ENCODE data around the gene MCM9. TPM values are rescaled to one million over a fixed set of nuclear protein-coding genes. Genes with fewer than 3 reads are reported as not detected.

Gene MCM9
- total and polyA plus RNA-seq, 2 of the 13 experiments (the other 11 are each of a cell fraction or from before 2014, with no cell fraction given) = 3.8 to 17.2 TPM

DNA sequence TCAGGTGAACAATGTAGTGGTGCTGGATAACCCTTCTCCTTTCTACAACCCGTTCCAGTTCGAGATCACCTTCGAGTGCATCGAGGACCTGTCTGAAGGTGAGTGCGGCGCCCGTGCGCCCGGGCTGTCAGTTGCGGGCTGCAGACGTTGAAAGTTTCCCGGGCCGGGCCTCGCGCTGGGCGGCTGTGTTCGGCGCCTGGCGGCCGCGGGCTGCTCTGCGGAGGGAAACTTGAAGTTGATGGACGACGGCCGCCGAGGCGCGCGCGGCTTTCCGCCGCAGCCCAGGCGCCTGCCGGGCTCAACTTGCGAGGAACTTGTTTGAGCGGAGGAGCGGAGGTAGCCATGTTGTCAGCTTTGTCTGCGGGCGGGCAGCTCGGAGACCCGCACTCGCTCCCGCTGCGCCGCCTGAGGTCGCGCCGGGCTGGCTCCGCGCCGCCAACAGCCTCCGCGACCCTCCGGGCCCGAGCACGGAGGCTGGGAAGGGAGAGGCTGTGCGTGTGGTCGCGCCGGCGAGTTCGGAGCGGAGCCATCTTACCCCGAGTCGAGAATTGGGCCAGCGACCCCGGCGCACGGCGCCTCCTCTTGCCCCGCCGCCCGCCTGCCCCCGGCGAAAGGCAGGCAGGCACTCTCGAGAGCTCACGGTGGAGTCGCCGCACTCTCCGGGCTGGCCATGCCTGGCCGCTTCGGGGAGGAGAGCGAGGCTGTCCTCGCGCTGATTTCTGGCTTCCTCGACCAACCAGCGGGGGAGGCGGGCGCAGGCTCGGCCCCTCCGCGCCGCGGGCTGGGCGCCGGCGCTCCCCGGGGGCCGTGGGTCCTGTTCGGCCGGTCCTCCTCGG lies 40.3 kb downstream of the MCM9 start (continued):
- TF ChIP-seq TMF1 (CRISPR knock-in tag; IDR thresholded peaks at IDR 0.05; ENCODE audit: low read depth) (no peak; the same call in none of the 2 replicates), GATA4 (IDR thresholded peaks at IDR 0.05; ENCODE audit: borderline replicate concordance, low read depth) (no peak), ARNT (IDR thresholded peaks at IDR 0.05) (no peak)
- TF ChIP-seq, protein P1, sequence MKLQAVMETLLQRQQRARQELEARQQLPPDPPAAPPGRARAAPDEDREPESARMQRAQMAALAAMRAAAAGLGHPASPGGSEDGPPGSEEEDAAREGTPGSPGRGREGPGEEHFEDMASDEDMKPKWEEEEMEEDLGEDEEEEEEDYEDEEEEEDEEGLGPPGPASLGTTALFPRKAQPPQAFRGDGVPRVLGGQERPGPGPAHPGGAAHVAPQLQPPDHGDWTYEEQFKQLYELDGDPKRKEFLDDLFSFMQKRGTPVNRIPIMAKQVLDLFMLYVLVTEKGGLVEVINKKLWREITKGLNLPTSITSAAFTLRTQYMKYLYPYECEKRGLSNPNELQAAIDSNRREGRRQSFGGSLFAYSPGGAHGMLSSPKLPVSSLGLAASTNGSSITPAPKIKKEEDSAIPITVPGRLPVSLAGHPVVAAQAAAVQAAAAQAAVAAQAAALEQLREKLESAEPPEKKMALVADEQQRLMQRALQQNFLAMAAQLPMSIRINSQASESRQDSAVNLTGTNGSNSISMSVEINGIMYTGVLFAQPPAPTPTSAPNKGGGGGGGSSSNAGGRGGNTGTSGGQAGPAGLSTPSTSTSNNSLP (IDR thresholded peaks at IDR 0.05; ENCODE audit: low read depth, low read length) = no peak
- TF ChIP-seq, protein P2, sequence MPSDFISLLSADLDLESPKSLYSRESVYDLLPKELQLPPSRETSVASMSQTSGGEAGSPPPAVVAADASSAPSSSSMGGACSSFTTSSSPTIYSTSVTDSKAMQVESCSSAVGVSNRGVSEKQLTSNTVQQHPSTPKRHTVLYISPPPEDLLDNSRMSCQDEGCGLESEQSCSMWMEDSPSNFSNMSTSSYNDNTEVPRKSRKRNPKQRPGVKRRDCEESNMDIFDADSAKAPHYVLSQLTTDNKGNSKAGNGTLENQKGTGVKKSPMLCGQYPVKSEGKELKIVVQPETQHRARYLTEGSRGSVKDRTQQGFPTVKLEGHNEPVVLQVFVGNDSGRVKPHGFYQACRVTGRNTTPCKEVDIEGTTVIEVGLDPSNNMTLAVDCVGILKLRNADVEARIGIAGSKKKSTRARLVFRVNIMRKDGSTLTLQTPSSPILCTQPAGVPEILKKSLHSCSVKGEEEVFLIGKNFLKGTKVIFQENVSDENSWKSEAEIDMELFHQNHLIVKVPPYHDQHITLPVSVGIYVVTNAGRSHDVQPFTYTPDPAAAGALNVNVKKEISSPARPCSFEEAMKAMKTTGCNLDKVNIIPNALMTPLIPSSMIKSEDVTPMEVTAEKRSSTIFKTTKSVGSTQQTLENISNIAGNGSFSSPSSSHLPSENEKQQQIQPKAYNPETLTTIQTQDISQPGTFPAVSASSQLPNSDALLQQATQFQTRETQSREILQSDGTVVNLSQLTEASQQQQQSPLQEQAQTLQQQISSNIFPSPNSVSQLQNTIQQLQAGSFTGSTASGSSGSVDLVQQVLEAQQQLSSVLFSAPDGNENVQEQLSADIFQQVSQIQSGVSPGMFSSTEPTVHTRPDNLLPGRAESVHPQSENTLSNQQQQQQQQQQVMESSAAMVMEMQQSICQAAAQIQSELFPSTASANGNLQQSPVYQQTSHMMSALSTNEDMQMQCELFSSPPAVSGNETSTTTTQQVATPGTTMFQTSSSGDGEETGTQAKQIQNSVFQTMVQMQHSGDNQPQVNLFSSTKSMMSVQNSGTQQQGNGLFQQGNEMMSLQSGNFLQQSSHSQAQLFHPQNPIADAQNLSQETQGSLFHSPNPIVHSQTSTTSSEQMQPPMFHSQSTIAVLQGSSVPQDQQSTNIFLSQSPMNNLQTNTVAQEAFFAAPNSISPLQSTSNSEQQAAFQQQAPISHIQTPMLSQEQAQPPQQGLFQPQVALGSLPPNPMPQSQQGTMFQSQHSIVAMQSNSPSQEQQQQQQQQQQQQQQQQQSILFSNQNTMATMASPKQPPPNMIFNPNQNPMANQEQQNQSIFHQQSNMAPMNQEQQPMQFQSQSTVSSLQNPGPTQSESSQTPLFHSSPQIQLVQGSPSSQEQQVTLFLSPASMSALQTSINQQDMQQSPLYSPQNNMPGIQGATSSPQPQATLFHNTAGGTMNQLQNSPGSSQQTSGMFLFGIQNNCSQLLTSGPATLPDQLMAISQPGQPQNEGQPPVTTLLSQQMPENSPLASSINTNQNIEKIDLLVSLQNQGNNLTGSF (CRISPR knock-in tag; IDR thresholded peaks at IDR 0.05) = no peak
- TF ChIP-seq, protein P3, sequence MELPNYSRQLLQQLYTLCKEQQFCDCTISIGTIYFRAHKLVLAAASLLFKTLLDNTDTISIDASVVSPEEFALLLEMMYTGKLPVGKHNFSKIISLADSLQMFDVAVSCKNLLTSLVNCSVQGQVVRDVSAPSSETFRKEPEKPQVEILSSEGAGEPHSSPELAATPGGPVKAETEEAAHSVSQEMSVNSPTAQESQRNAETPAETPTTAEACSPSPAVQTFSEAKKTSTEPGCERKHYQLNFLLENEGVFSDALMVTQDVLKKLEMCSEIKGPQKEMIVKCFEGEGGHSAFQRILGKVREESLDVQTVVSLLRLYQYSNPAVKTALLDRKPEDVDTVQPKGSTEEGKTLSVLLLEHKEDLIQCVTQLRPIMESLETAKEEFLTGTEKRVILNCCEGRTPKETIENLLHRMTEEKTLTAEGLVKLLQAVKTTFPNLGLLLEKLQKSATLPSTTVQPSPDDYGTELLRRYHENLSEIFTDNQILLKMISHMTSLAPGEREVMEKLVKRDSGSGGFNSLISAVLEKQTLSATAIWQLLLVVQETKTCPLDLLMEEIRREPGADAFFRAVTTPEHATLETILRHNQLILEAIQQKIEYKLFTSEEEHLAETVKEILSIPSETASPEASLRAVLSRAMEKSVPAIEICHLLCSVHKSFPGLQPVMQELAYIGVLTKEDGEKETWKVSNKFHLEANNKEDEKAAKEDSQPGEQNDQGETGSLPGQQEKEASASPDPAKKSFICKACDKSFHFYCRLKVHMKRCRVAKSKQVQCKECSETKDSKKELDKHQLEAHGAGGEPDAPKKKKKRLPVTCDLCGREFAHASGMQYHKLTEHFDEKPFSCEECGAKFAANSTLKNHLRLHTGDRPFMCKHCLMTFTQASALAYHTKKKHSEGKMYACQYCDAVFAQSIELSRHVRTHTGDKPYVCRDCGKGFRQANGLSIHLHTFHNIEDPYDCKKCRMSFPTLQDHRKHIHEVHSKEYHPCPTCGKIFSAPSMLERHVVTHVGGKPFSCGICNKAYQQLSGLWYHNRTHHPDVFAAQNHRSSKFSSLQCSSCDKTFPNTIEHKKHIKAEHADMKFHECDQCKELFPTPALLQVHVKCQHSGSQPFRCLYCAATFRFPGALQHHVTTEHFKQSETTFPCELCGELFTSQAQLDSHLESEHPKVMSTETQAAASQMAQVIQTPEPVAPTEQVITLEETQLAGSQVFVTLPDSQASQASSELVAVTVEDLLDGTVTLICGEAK (IDR thresholded peaks at IDR 0.05) = no peak
- TF ChIP-seq, protein P3 (CRISPR knock-in tag; IDR thresholded peaks at IDR 0.05) = 0 out of 2 replicates have a peak, but pooled peaks have one; percentile 51
- TF ChIP-seq, protein P4, sequence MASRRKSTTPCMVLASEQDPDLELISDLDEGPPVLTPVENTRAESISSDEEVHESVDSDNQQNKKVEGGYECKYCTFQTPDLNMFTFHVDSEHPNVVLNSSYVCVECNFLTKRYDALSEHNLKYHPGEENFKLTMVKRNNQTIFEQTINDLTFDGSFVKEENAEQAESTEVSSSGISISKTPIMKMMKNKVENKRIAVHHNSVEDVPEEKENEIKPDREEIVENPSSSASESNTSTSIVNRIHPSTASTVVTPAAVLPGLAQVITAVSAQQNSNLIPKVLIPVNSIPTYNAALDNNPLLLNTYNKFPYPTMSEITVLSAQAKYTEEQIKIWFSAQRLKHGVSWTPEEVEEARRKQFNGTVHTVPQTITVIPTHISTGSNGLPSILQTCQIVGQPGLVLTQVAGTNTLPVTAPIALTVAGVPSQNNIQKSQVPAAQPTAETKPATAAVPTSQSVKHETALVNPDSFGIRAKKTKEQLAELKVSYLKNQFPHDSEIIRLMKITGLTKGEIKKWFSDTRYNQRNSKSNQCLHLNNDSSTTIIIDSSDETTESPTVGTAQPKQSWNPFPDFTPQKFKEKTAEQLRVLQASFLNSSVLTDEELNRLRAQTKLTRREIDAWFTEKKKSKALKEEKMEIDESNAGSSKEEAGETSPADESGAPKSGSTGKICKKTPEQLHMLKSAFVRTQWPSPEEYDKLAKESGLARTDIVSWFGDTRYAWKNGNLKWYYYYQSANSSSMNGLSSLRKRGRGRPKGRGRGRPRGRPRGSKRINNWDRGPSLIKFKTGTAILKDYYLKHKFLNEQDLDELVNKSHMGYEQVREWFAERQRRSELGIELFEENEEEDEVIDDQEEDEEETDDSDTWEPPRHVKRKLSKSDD (CRISPR knock-in tag; IDR thresholded peaks at IDR 0.05; ENCODE audit: low read depth) = no peak
